Frontal cortex (tissue), 4 donors: ENCODE measurements around the gene C4orf46. TPM values are rescaled to one million over a fixed set of nuclear protein-coding genes. Genes with fewer than 3 reads are reported as not detected.

Source experiments
- DNase-seq, 2 donors: peaks; one replicate each; pipeline ENCODE4 v3.0.0; 2012; ENCODE audit warnings: low spot score in 2 of 2
- FAIRE-seq: peaks from 2 replicates; lab custom pipeline; 2012; peaks lifted over from hg19 to GRCh38; lab: Jason Lieb, UNC
- small RNA-seq: library from RNA; depleted of rRNA; stranded (forward); fragments of <200 nt; gene quantifications from one replicate; pipeline ENCODE3, GENCODE V24; 2014
- total RNA-seq: library from RNA; depleted of rRNA; stranded (reverse); fragments of >200 nt; gene quantifications from one replicate; pipeline ENCODE4 v1.2.3, GENCODE V29; 2014
- donor health status: control.
- donor health status: control.
- donor health status: control.

The C4orf46 gene
- total RNA-seq, 1 donor from 2014 or later, result 28.9 TPM

GRCh38 chr4:158657291-158657690, 14.4 kb downstream of the C4orf46 start:
- FAIRE-seq, result no peak
- no peak for DNase-seq

GRCh38 chr4:158656439-158656838, 15.2 kb downstream of the C4orf46 start:
- no peak for DNase-seq
- FAIRE-seq, result no peak

GRCh38 chr4:158652920-158653319, 18.8 kb downstream of the C4orf46 start:
- FAIRE-seq (no peak), DNase-seq (no peak)

- FAIRE-seq (no peak), DNase-seq (no peak)
These were observed 22.5 kb downstream of the C4orf46 start for GRCh38 chr4:158649111-158649680.

- FAIRE-seq, result no peak
- DNase-seq, result no peak
These were observed 26.9 kb downstream of the C4orf46 start for GRCh38 chr4:158644760-158645159.

GRCh38 chr4:158644356-158644755, 27.3 kb downstream of the C4orf46 start:
- FAIRE-seq (no peak), DNase-seq (no peak)

- no peak for FAIRE-seq
These were observed 35.1 kb downstream of the C4orf46 start for GRCh38 chr4:158636619-158637018.

GRCh38 chr4:158630893-158631292, 40.8 kb downstream of the C4orf46 start:
- no peak for DNase-seq

More at GRCh38 chr4:158636619-158637018, 35.1 kb downstream of the C4orf46 start:
- DNase-seq, result no peak

GRCh38 chr4:158625544-158625943, 46.1 kb downstream of the C4orf46 start:
- DNase-seq (no peak), FAIRE-seq (no peak)

More at GRCh38 chr4:158630893-158631292, 40.8 kb downstream of the C4orf46 start:
- FAIRE-seq, result no peak

GRCh38 chr4:158624889-158625478, 46.7 kb downstream of the C4orf46 start:
- FAIRE-seq (peak; percentile 87), DNase-seq (peak in 1 of 2 donors; percentile 10)

GRCh38 chr4:158622251-158622650, 49.4 kb downstream of the C4orf46 start:
- FAIRE-seq (no peak), DNase-seq (no peak)

GRCh38 chr4:158621729-158622128, 50.0 kb downstream of the C4orf46 start:
- DNase-seq, result no peak
- FAIRE-seq, result no peak

- no peak for DNase-seq
- FAIRE-seq, result no peak
These were observed 53.7 kb downstream of the C4orf46 start for GRCh38 chr4:158617956-158618355.

Small RNAs within 50 kb of the gene (small RNA-seq; reads per million reads assigned to genes)
- not detected for gene RF00012

Other genes starting within 250 kb of the C4orf46 start
- gene RXFP1, start 150.0 kb downstream of the C4orf46 start, total RNA-seq, result 33.0 TPM
- gene ETFDH, start 409 bp upstream of the C4orf46 start, total RNA-seq, result 18.8 TPM
- gene PPID, start 51.5 kb upstream of the C4orf46 start, total RNA-seq, result 28.9 TPM
- 63.2 TPM for gene FNIP2, start 97.1 kb upstream of the C4orf46 start, total RNA-seq